Muscle layer of colon (tissue), 2 donors: Measurements from ENCODE around the gene BRD1.

Experiments
- H3K27ac ChIP-seq: one replicate; pipeline ENCODE4 v1.7.0; 2013; ENCODE audit warnings: low read depth, mild to moderate bottlenecking, low read length, moderate library complexity
- H3K27me3 ChIP-seq, 2 donors: one replicate each; pipeline ENCODE4 v1.7.0; 2013; ENCODE audit warnings: low read length in 2 of 2, mild to moderate bottlenecking in 2 of 2; ENCODE audit not compliant: insufficient read depth in 2 of 2, control insufficient read depth in 1 of 2
- H3K36me3 ChIP-seq: one replicate; pipeline ENCODE4 v1.7.0; 2013; ENCODE audit warnings: mild to moderate bottlenecking, low read length; ENCODE audit not compliant: insufficient read depth
- H3K4me1 ChIP-seq: one replicate; pipeline ENCODE4 v1.7.0; 2013; ENCODE audit warnings: mild to moderate bottlenecking, low read length; ENCODE audit not compliant: insufficient read depth
- H3K4me3 ChIP-seq, 2 donors: one replicate each; pipeline ENCODE4 v1.7.0; 2013; ENCODE audit warnings: low read length in 2 of 2, low read depth in 1 of 2, mild to moderate bottlenecking in 1 of 2, moderate library complexity in 1 of 2
- H3K9ac ChIP-seq: one replicate; pipeline ENCODE4 v1.7.0; 2013; ENCODE audit warnings: low read length
- H3K9me3 ChIP-seq: one replicate; pipeline ENCODE4 v1.7.0; 2013; ENCODE audit warnings: mild to moderate bottlenecking, low read length
- donor health status: abdominal sarcoma.
- donor health status: Adenocarcinoma of cecum.

The BRD1 gene

GRCh38 chr22:49793296-49793695, 34.4 kb downstream of the BRD1 start:
- peaks cover 66% of the 10 kb centered on the region for H3K4me1 ChIP-seq
- no peak overlapping the region for H3K9ac ChIP-seq
- H3K36me3 ChIP-seq: peaks cover 55% of the 10 kb centered on the region

GRCh38 chr22:49792107-49792506, 35.6 kb downstream of the BRD1 start:
- Histone ChIP-seq H3K4me1 (peaks cover 70% of the 10 kb centered on the region), H3K27me3 (no peaks in the 10 kb centered on the region), H3K27ac (peak overlapping the region; percentile 63), H3K9ac (no peak overlapping the region), H3K36me3 (peaks cover 51% of the 10 kb centered on the region), H3K9me3 (no peaks in the 10 kb centered on the region), H3K4me3 (no peak overlapping the region)

More at GRCh38 chr22:49793296-49793695, 34.4 kb downstream of the BRD1 start:
- Histone ChIP-seq H3K27ac (peak overlapping the region; percentile 63), H3K9me3 (no peaks in the 10 kb centered on the region), H3K4me3 (no peak overlapping the region), H3K27me3 (no peaks in the 10 kb centered on the region)

- Histone ChIP-seq H3K27ac (peak overlapping the region; percentile 63), H3K36me3 (peaks cover 51% of the 10 kb centered on the region), H3K9me3 (no peaks in the 10 kb centered on the region), H3K27me3 (no peaks in the 10 kb centered on the region), H3K4me1 (peaks cover 71% of the 10 kb centered on the region), H3K4me3 (no peak overlapping the region), H3K9ac (no peak overlapping the region)
Measured at GRCh38 chr22:49791682-49792081, 36.0 kb downstream of the BRD1 start.

GRCh38 chr22:49790912-49791311, 36.8 kb downstream of the BRD1 start:
- Histone ChIP-seq H3K27me3 (no peaks in the 10 kb centered on the region), H3K36me3 (peaks cover 52% of the 10 kb centered on the region), H3K4me1 (peaks cover 79% of the 10 kb centered on the region), H3K9ac (no peak overlapping the region), H3K27ac (peak overlapping the region; percentile 56), H3K4me3 (peak overlapping the region in 1 of 2 donors; percentile 24), H3K9me3 (no peaks in the 10 kb centered on the region)

GRCh38 chr22:49789289-49790141, 38.2 kb downstream of the BRD1 start:
- Histone ChIP-seq H3K9ac (no peak overlapping the region), H3K4me3 (peak overlapping the region in 1 of 2 donors; percentile 25), H3K4me1 (peaks cover 75% of the 10 kb centered on the region), H3K27ac (peak overlapping the region; percentile 56), H3K9me3 (no peaks in the 10 kb centered on the region), H3K27me3 (no peaks in the 10 kb centered on the region), H3K36me3 (peaks cover 38% of the 10 kb centered on the region)

- peaks cover 65% of the 10 kb centered on the region for H3K4me1 ChIP-seq
- peak overlapping the region in 1 of 2 donors; percentile 11 for H3K4me3 ChIP-seq
- H3K27me3 ChIP-seq: no peaks in the 10 kb centered on the region
- H3K27ac ChIP-seq: no peak overlapping the region
- no peak overlapping the region for H3K9ac ChIP-seq
- H3K36me3 ChIP-seq: peaks cover 28% of the 10 kb centered on the region
- H3K9me3 ChIP-seq: no peaks in the 10 kb centered on the region
Measured at GRCh38 chr22:49788504-49788903, 39.2 kb downstream of the BRD1 start.

- Histone ChIP-seq H3K36me3 (peaks cover 31% of the 10 kb centered on the region), H3K9ac (no peak overlapping the region), H3K27me3 (no peaks in the 10 kb centered on the region), H3K27ac (no peak overlapping the region), H3K9me3 (no peaks in the 10 kb centered on the region), H3K4me1 (peaks cover 59% of the 10 kb centered on the region), H3K4me3 (no peak overlapping the region)
Measured at GRCh38 chr22:49787861-49788260, 39.8 kb downstream of the BRD1 start.

GRCh38 chr22:49786976-49787706, 40.5 kb downstream of the BRD1 start:
- Histone ChIP-seq H3K9ac (no peak overlapping the region), H3K27me3 (no peaks in the 10 kb centered on the region), H3K36me3 (peaks cover 29% of the 10 kb centered on the region), H3K27ac (no peak overlapping the region), H3K4me3 (no peak overlapping the region), H3K9me3 (no peaks in the 10 kb centered on the region), H3K4me1 (peaks cover 51% of the 10 kb centered on the region)

- H3K9me3 ChIP-seq: no peaks in the 10 kb centered on the region
- peaks cover 43% of the 10 kb centered on the region for H3K4me1 ChIP-seq
- peaks cover 22% of the 10 kb centered on the region for H3K36me3 ChIP-seq
- H3K27ac ChIP-seq: no peak overlapping the region
- no peak overlapping the region for H3K4me3 ChIP-seq
- no peaks in the 10 kb centered on the region for H3K27me3 ChIP-seq
- no peak overlapping the region for H3K9ac ChIP-seq
Measured at GRCh38 chr22:49785841-49786471, 41.7 kb downstream of the BRD1 start.

- no peaks in the 10 kb centered on the region for H3K27me3 ChIP-seq
- no peak overlapping the region for H3K27ac ChIP-seq
- no peak overlapping the region for H3K9ac ChIP-seq
- H3K36me3 ChIP-seq: peaks cover 22% of the 10 kb centered on the region
- H3K9me3 ChIP-seq: no peaks in the 10 kb centered on the region
- H3K4me1 ChIP-seq: peaks cover 40% of the 10 kb centered on the region
- no peak overlapping the region for H3K4me3 ChIP-seq
Measured at GRCh38 chr22:49785046-49785521, 42.6 kb downstream of the BRD1 start.

GRCh38 chr22:49784630-49784971, 43.1 kb downstream of the BRD1 start:
- Histone ChIP-seq H3K27me3 (no peaks in the 10 kb centered on the region), H3K27ac (no peak overlapping the region), H3K9me3 (no peaks in the 10 kb centered on the region), H3K4me3 (no peak overlapping the region), H3K9ac (no peak overlapping the region), H3K4me1 (peaks cover 40% of the 10 kb centered on the region), H3K36me3 (peaks cover 22% of the 10 kb centered on the region)
